IMR-90 (cell line): Measurements from ENCODE around the gene BHLHA9. TPM values are rescaled to one million over a fixed set of nuclear protein-coding genes. Genes with fewer than 3 reads are reported as not detected.

Experiments
- ATAC-seq: fragments of 200-7000 bp; cut with Tn5 transposase; 2 replicates; pipeline ENCODE4 v1.9.1; 2020; ENCODE audit warnings: low read depth, mild to moderate bottlenecking, moderate library complexity
- BruUV-seq: library from RNA; stranded (reverse); fragments of 400-500 nt; replicated peaks from 2 replicates; lab custom pipeline; 2021; lab: Mats Ljungman, UMichigan
- CTCF ChIA-PET: fragments of 300-600 bp; formaldehyde crosslinking; extraction: SDS; loops from one replicate; lab custom pipeline; 2021; ENCODE audit warnings: antibody characterized with exemption; lab: Yijun Ruan, JAX
- POLR2A ChIA-PET: fragments of 300-600 bp; sonication (Branson Sonifier 250); formaldehyde crosslinking; loops from one replicate; lab custom pipeline; 2022; ENCODE audit warnings: antibody characterized with exemption; ENCODE audit not compliant: unreplicated experiment; lab: Charles Lee
- DNase-seq: peaks from one replicate; pipeline ENCODE4 v3.0.0; 2013
- H2AFZ ChIP-seq: replicated peaks from 2 replicates; pipeline ENCODE3; 2013; ENCODE audit warnings: low read length, mild to moderate bottlenecking; ENCODE audit not compliant: poor library complexity
- H2AK5ac ChIP-seq: 2 replicates; pipeline ENCODE4 v1.6.1; 2013; ENCODE audit warnings: low read depth, low read length, inconsistent platforms
- H2AK9ac ChIP-seq: replicated peaks from 2 replicates; pipeline ENCODE3; 2013; ENCODE audit warnings: mild to moderate bottlenecking, low read depth, low read length, moderate library complexity; ENCODE audit not compliant: poor library complexity
- H2BK120ac ChIP-seq: 2 replicates; pipeline ENCODE4 v1.6.1; 2013; ENCODE audit warnings: low read depth, low read length, inconsistent platforms
- H2BK15ac ChIP-seq: 3 replicates; pipeline ENCODE4 v1.6.1; 2013; ENCODE audit warnings: low read depth, low read length, inconsistent platforms
- H2BK20ac ChIP-seq: 2 replicates; pipeline ENCODE4 v1.6.1; 2013; ENCODE audit warnings: low read depth, mild to moderate bottlenecking, inconsistent platforms, low read length, moderate library complexity
- H2BK5ac ChIP-seq: 2 replicates; pipeline ENCODE4 v1.6.1; 2013; ENCODE audit warnings: mild to moderate bottlenecking, low read depth, low read length, inconsistent platforms; ENCODE audit not compliant: poor library complexity, severe bottlenecking
- H3K14ac ChIP-seq: replicated peaks from 2 replicates; pipeline ENCODE4 v1.6.1; 2013; ENCODE audit warnings: low read depth, low read length, inconsistent platforms
- H3K18ac ChIP-seq: 2 replicates; pipeline ENCODE4 v1.6.1; 2013; ENCODE audit warnings: low read depth, low read length, control low read depth
- H3K23ac ChIP-seq: 2 replicates; pipeline ENCODE4 v1.6.1; 2013; ENCODE audit warnings: low read depth, low read length, inconsistent platforms
- H3K27ac ChIP-seq: 2 replicates; pipeline ENCODE4 v1.5.1; 2013; ENCODE audit warnings: mild to moderate bottlenecking, control low read depth, low read length; ENCODE audit not compliant: insufficient read depth
- H3K27me3 ChIP-seq: 2 replicates; pipeline ENCODE4 v1.6.1; 2013; ENCODE audit warnings: low read length; ENCODE audit not compliant: control insufficient read depth, insufficient read depth
- H3K36me3 ChIP-seq: 2 replicates; pipeline ENCODE4 v1.6.1; 2013; ENCODE audit warnings: low read length, mixed read lengths; ENCODE audit not compliant: control insufficient read depth, insufficient read depth
- H3K4ac ChIP-seq: 2 replicates; pipeline ENCODE4 v1.6.1; 2013; ENCODE audit warnings: low read depth, low read length, inconsistent platforms
- H3K4me1 ChIP-seq: 2 replicates; pipeline ENCODE4 v1.6.1; 2013; ENCODE audit warnings: low read length, mixed read lengths; ENCODE audit not compliant: control insufficient read depth, insufficient read depth
- H3K4me2 ChIP-seq: 2 replicates; pipeline ENCODE4 v1.6.1; 2013; ENCODE audit warnings: low read depth, mild to moderate bottlenecking, control low read depth, low read length, moderate library complexity
- H3K4me3 ChIP-seq: 2 replicates; pipeline ENCODE4 v1.5.1; 2013; ENCODE audit warnings: low read depth, mild to moderate bottlenecking, control low read depth, low read length, moderate library complexity; ENCODE audit not compliant: insufficient read depth
- H3K56ac ChIP-seq: 2 replicates; pipeline ENCODE4 v1.6.1; 2013; ENCODE audit warnings: low read length, inconsistent platforms; ENCODE audit not compliant: insufficient read depth; ENCODE audit errors: extremely low read depth
- H3K79me1 ChIP-seq, 2 experiments: 2 replicates each; pipeline ENCODE4 v1.6.1; 2013; ENCODE audit warnings: low read length in 2 of 2, inconsistent platforms in 1 of 2, low read depth in 1 of 2
- H3K9ac ChIP-seq: 2 replicates; pipeline ENCODE4 v1.6.1; 2013; ENCODE audit warnings: low read depth, low read length, control low read depth
- H3K9me1 ChIP-seq: 2 replicates; pipeline ENCODE4 v1.6.1; 2013; ENCODE audit warnings: low read length, inconsistent platforms; ENCODE audit not compliant: insufficient read depth
- H3K9me3 ChIP-seq: 2 replicates; pipeline ENCODE4 v1.6.1; 2013; ENCODE audit warnings: low read length; ENCODE audit not compliant: control insufficient read depth, insufficient read depth
- H4K20me1 ChIP-seq: 2 replicates; pipeline ENCODE4 v1.6.1; 2013; ENCODE audit warnings: low read length, inconsistent platforms; ENCODE audit not compliant: insufficient read depth
- H4K5ac ChIP-seq: 2 replicates; pipeline ENCODE4 v1.6.1; 2013; ENCODE audit warnings: mild to moderate bottlenecking, low read depth, low read length, control low read depth
- H4K8ac ChIP-seq, 2 experiments: 2 replicates each; pipeline ENCODE4 v1.6.1; 2013; ENCODE audit warnings: low read depth in 2 of 2, low read length in 2 of 2, control low read depth in 1 of 2, inconsistent platforms in 1 of 2
- H4K91ac ChIP-seq: 2 replicates; pipeline ENCODE4 v1.6.1; 2013; ENCODE audit warnings: low read depth, low read length, inconsistent platforms; ENCODE audit not compliant: insufficient read depth
- BHLHE40 ChIP-seq: fragments of 150-350 bp; IDR thresholded peaks from 2 replicates; pipeline ENCODE4 v1.6.1; 2016; ENCODE audit warnings: mild to moderate bottlenecking, low read depth, low read length
- CEBPB ChIP-seq: IDR thresholded peaks from 2 replicates; pipeline ENCODE4 v1.6.1; 2012; ENCODE audit warnings: low read depth, low read length, improper control_type of control experiment
- CHD1 ChIP-seq: IDR thresholded peaks from 2 replicates; pipeline ENCODE4 v1.6.1; 2012; ENCODE audit warnings: low read depth, low read length, improper control_type of control experiment
- FOS ChIP-seq: fragments of 150-350 bp; IDR thresholded peaks from 2 replicates; pipeline ENCODE4 v1.6.1; 2016; ENCODE audit warnings: low read depth, low read length
- MAFK ChIP-seq: IDR thresholded peaks from 2 replicates; pipeline ENCODE4 v1.6.1; 2012; ENCODE audit warnings: low read depth, low read length, improper control_type of control experiment
- MAZ ChIP-seq: IDR thresholded peaks from 2 replicates; pipeline ENCODE4 v1.6.1; 2012; ENCODE audit warnings: low read depth, mild to moderate bottlenecking, low read length, improper control_type of control experiment, moderate library complexity, borderline replicate concordance
- MXI1 ChIP-seq: IDR thresholded peaks from 2 replicates; pipeline ENCODE4 v1.6.1; 2012; ENCODE audit warnings: low read depth, mild to moderate bottlenecking, low read length, moderate library complexity, borderline replicate concordance
- POLR2A ChIP-seq: IDR thresholded peaks from 2 replicates; pipeline ENCODE4 v1.6.1; 2012; ENCODE audit warnings: mild to moderate bottlenecking, low read depth, low read length
- RAD21 ChIP-seq: IDR thresholded peaks from 2 replicates; pipeline ENCODE4 v1.6.1; 2012; ENCODE audit warnings: low read length, improper control_type of control experiment
- RCOR1 ChIP-seq: IDR thresholded peaks from 2 replicates; pipeline ENCODE4 v1.6.1; 2012; ENCODE audit warnings: mild to moderate bottlenecking, low read length, improper control_type of control experiment; ENCODE audit not compliant: insufficient replicate concordance
- RFX5 ChIP-seq: IDR thresholded peaks from 2 replicates; pipeline ENCODE4 v1.8.0; 2012; ENCODE audit warnings: low read depth, mild to moderate bottlenecking, low read length, moderate library complexity
- SMC3 ChIP-seq: fragments of 150-350 bp; IDR thresholded peaks from 2 replicates; pipeline ENCODE4 v1.6.1; 2016; ENCODE audit warnings: low read depth, mild to moderate bottlenecking, antibody characterized with exemption, low read length, moderate library complexity
- WGBS, 2 experiments: methylation state at CpG; one replicate each; pipeline versions ENCODE4 v1.1.5 to v1.1.7; 2013; ENCODE audit warnings: missing lambda C conversion rate in 2 of 2; ENCODE audit not compliant: insufficient read length in 1 of 2; ENCODE audit errors: extremely low coverage in 2 of 2; 5-methylcytosine and 5-hydroxymethylcytosine counted together
- dilution Hi-C: fragments of 300-500 bp; cut with HindIII; formaldehyde crosslinking; loops from one replicate; pipeline ENCODE4 v1.14.3; 2018; ENCODE audit warnings: low sequenced_read_pairs; ENCODE audit not compliant: unreplicated experiment
- in situ Hi-C: fragments of 300-500 bp; cut with MboI; formaldehyde crosslinking; loops from 3 replicates; pipeline ENCODE4 v1.14.3; 2019; ENCODE audit warnings: low sequenced_read_pairs, inconsistent platforms, mixed read lengths
- intact Hi-C: fragments of 100-400 bp; cut with micrococcal nuclease; formaldehyde crosslinking; loops from 2 replicates; pipeline ENCODE4 v1.10.0; 2022
- polyA plus RNA-seq, 3 experiments: library from polyadenylated mRNA; depleted of rRNA; stranded (reverse); fragments of >200 nt; gene quantifications; 2 replicates each; pipeline ENCODE4 v1.2.3, GENCODE V29; 2012; ENCODE audit warnings: low replicate concordance in 1 of 3
- total RNA-seq: library from RNA; depleted of rRNA; stranded (reverse); fragments of >200 nt; gene quantifications from 2 replicates; pipeline ENCODE4 v1.2.3, GENCODE V29; 2012
- TF ChIP-seq, protein P1 (sequence below): fragments of 150-350 bp; IDR thresholded peaks from 2 replicates; pipeline ENCODE4 v1.6.1; 2017; ENCODE audit warnings: mild to moderate bottlenecking, antibody characterized with exemption, low read length, low read depth
- TF ChIP-seq, protein P2 (sequence below): fragments of 150-350 bp; IDR thresholded peaks from 2 replicates; pipeline ENCODE4 v1.6.1; 2016; ENCODE audit warnings: low read depth, mild to moderate bottlenecking, low read length, moderate library complexity, borderline replicate concordance

BHLHA9 gene
- total and polyA plus RNA-seq, 2 of the 4 experiments (the other 2 are of a cell fraction) = not detected

DNA sequence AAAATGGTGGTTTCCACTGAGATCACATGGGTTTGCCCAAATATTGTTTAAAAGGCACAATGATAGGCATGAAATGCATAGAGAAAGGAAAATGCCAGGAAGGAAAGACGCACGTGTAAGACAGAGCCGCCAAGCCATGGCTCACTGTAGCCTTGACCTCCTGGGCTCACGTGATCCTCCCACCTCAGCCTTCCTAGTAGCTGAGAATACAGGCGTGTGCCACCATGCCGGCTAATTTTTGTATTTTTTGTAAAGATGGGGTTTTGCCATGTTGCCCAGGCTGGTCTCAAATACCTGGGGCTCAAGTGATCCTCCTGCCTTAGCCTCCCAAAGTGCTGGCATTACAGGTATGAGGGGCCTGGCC, 4.0 kb downstream of the BHLHA9 start:
- H3K36me3 ChIP-seq = no peaks in the 10 kb centered on the region
- H2BK20ac ChIP-seq = no peak overlapping the region
- no peak overlapping the region for H3K4ac ChIP-seq
- no peak overlapping the region for H2BK120ac ChIP-seq
- H4K8ac ChIP-seq = no peak overlapping the region
- no peak overlapping the region for H2AK5ac ChIP-seq
- no peak overlapping the region for H3K56ac ChIP-seq
- H3K23ac ChIP-seq = no peak overlapping the region
- no peak overlapping the region for H3K27ac ChIP-seq
- H3K4me3 ChIP-seq = no peak overlapping the region
- ChIA-PET POLR2A (no interaction called here), CTCF (no interaction called here)
- dilution Hi-C loops (no loop called here), in situ Hi-C loops (loop anchor here (5.0 kb wide), 2 partner anchors 58 to 243 kb away; partner anchors contain the start of gene INPP5K), intact Hi-C loops (no loop called here)
- no peak overlapping the region for H3K14ac ChIP-seq
- no peak overlapping the region for H2BK15ac ChIP-seq
- no CpG with 5 or more reads among the region's 6 CpGs for WGBS, 2 experiments
- H3K9me1 ChIP-seq = no peaks in the 10 kb centered on the region
- no peak for ATAC-seq
- H3K27me3 ChIP-seq = peaks cover 44% of the 10 kb centered on the region
- TF ChIP-seq RCOR1 = no peak
- TF ChIP-seq, protein P1, sequence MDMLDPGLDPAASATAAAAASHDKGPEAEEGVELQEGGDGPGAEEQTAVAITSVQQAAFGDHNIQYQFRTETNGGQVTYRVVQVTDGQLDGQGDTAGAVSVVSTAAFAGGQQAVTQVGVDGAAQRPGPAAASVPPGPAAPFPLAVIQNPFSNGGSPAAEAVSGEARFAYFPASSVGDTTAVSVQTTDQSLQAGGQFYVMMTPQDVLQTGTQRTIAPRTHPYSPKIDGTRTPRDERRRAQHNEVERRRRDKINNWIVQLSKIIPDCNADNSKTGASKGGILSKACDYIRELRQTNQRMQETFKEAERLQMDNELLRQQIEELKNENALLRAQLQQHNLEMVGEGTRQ = no peak
- TF ChIP-seq, protein P2, sequence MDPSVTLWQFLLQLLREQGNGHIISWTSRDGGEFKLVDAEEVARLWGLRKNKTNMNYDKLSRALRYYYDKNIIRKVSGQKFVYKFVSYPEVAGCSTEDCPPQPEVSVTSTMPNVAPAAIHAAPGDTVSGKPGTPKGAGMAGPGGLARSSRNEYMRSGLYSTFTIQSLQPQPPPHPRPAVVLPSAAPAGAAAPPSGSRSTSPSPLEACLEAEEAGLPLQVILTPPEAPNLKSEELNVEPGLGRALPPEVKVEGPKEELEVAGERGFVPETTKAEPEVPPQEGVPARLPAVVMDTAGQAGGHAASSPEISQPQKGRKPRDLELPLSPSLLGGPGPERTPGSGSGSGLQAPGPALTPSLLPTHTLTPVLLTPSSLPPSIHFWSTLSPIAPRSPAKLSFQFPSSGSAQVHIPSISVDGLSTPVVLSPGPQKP = no peak
- no peak for TF ChIP-seq MAZ
- no peak for TF ChIP-seq RFX5
- TF ChIP-seq RAD21 = no peak
- TF ChIP-seq POLR2A = no peak
- no peak for TF ChIP-seq CEBPB
- TF ChIP-seq BHLHE40 = no peak
- TF ChIP-seq CHD1 = no peak
- no peak for TF ChIP-seq MAFK
- no peak for TF ChIP-seq FOS
- TF ChIP-seq SMC3 = no peak
- TF ChIP-seq MXI1 = no peak
- BruUV-seq = no TSS peak
- H2BK5ac ChIP-seq = no peak overlapping the region
- no peak overlapping the region for H4K5ac ChIP-seq
- no peak for DNase-seq
- no peak overlapping the region for H3K9ac ChIP-seq
- no peak overlapping the region for H4K91ac ChIP-seq
- H2AFZ ChIP-seq = no peak overlapping the region
- H3K4me1 ChIP-seq = no peaks in the 10 kb centered on the region
- H3K9me3 ChIP-seq = no peaks in the 10 kb centered on the region
- H3K4me2 ChIP-seq = no peak overlapping the region
- H3K79me1 ChIP-seq = no peaks in the 10 kb centered on the region
- no peaks in the 10 kb centered on the region for H4K20me1 ChIP-seq
- no peak overlapping the region for H3K18ac ChIP-seq
- no peak overlapping the region for H2AK9ac ChIP-seq
